DOHH2 (cell line): ENCODE data around the gene SPATA2.

Source experiments
- H3F3A ChIP-seq: fragments of 200-600 bp; sonication (generic), shearing (Covaris generic); 2 replicates; pipeline ENCODE4 v1.6.0; 2016; ENCODE audit warnings: antibody characterized with exemption, mild to moderate bottlenecking; ENCODE audit not compliant: control insufficient read depth, insufficient read depth
- H3K27ac ChIP-seq: fragments of 200-600 bp; sonication (generic); 2 replicates; pipeline ENCODE4 v1.5.1; 2014; ENCODE audit warnings: low read depth, mild to moderate bottlenecking, low read length, moderate library complexity
- H3K27me3 ChIP-seq: fragments of 200-600 bp; sonication (generic); 2 replicates; pipeline ENCODE4 v1.6.1; 2014; ENCODE audit warnings: mild to moderate bottlenecking, low read length, mixed read lengths; ENCODE audit not compliant: control insufficient read depth
- H3K36me3 ChIP-seq: fragments of 200-600 bp; sonication (generic); 2 replicates; pipeline ENCODE4 v1.6.1; 2014; ENCODE audit warnings: mild to moderate bottlenecking, low read length, moderate library complexity, mixed read lengths; ENCODE audit not compliant: control insufficient read depth
- H3K4me1 ChIP-seq: fragments of 200-600 bp; sonication (generic); 2 replicates; pipeline ENCODE4 v1.6.1; 2014; ENCODE audit warnings: mild to moderate bottlenecking, low read length, mixed read lengths; ENCODE audit not compliant: control insufficient read depth
- H3K4me2 ChIP-seq: fragments of 200-600 bp; sonication (generic); 2 replicates; pipeline ENCODE4 v1.6.0; 2014; ENCODE audit warnings: mild to moderate bottlenecking, low read length, moderate library complexity
- H3K4me3 ChIP-seq: fragments of 200-600 bp; sonication (generic); 2 replicates; pipeline ENCODE4 v1.5.1; 2014; ENCODE audit warnings: mild to moderate bottlenecking, low read length, mixed read lengths
- H3K79me2 ChIP-seq: fragments of 200-600 bp; sonication (generic); 2 replicates; pipeline ENCODE4 v1.6.1; 2014; ENCODE audit warnings: mild to moderate bottlenecking, low read length, mixed read lengths; ENCODE audit not compliant: control insufficient read depth
- H3K9me2 ChIP-seq: fragments of 200-600 bp; sonication (generic); replicated peaks from 2 replicates; pipeline ENCODE4 v1.6.1; 2014; ENCODE audit warnings: mild to moderate bottlenecking, low read length, mixed read lengths; ENCODE audit not compliant: control insufficient read depth
- H3K9me3 ChIP-seq: fragments of 200-600 bp; sonication (generic); 2 replicates; pipeline ENCODE4 v1.6.1; 2014; ENCODE audit warnings: antibody characterized with exemption, low read length, mixed read lengths; ENCODE audit not compliant: control insufficient read depth, insufficient read depth
- H4K20me1 ChIP-seq: fragments of 200-600 bp; sonication (generic); 2 replicates; pipeline ENCODE4 v1.6.0; 2014; ENCODE audit warnings: low read depth, mild to moderate bottlenecking, antibody characterized with exemption, low read length, moderate library complexity; ENCODE audit not compliant: control insufficient read depth, insufficient read depth
- CTCF ChIP-seq: fragments of 200-600 bp; sonication (generic); IDR thresholded peaks from one replicate; pipeline ENCODE4 v1.5.1; 2014; ENCODE audit warnings: antibody characterized with exemption, mild to moderate bottlenecking, low read depth, low read length; ENCODE audit not compliant: poor library complexity, severe bottlenecking
- EZH2phosphoT487 ChIP-seq: fragments of 200-600 bp; sonication (generic); IDR thresholded peaks from 2 replicates; pipeline ENCODE4 v1.6.1; 2017; ENCODE audit warnings: borderline replicate concordance, mild to moderate bottlenecking, antibody characterized with exemption, low read length, moderate library complexity, mixed read lengths

SPATA2 gene

GRCh38 chr20:49874696-49875095, 40.6 kb downstream of the SPATA2 start:
- TF ChIP-seq EZH2phosphoT487, result no peak
- TF ChIP-seq CTCF, result no peak
- H4K20me1 ChIP-seq, result no peaks in the 10 kb centered on the region

GRCh38 chr20:49872056-49872455, 43.3 kb downstream of the SPATA2 start:
- Histone ChIP-seq H3K9me2 (no peaks in the 10 kb centered on the region), H3K36me3 (no peaks in the 10 kb centered on the region; the same call in none of the 2 replicates), H3F3A (no peaks in the 10 kb centered on the region), H3K27me3 (no peaks in the 10 kb centered on the region), H4K20me1 (no peaks in the 10 kb centered on the region), H3K4me3 (no peak overlapping the region), H3K79me2 (no peaks in the 10 kb centered on the region), H3K4me1 (peaks cover 4% of the 10 kb centered on the region; the same call in 1 of the 2 replicates), H3K4me2 (no peak overlapping the region), H3K27ac (no peak overlapping the region), H3K9me3 (no peaks in the 10 kb centered on the region)
- TF ChIP-seq EZH2phosphoT487 (no peak), CTCF (no peak)

More at GRCh38 chr20:49874696-49875095, 40.6 kb downstream of the SPATA2 start:
- H3K9me2 ChIP-seq, result no peaks in the 10 kb centered on the region
- H3K4me2 ChIP-seq, result no peak overlapping the region
- no peaks in the 10 kb centered on the region for H3K27me3 ChIP-seq
- H3F3A ChIP-seq, result no peaks in the 10 kb centered on the region
- H3K4me1 ChIP-seq, result no peaks in the 10 kb centered on the region
- H3K9me3 ChIP-seq, result no peaks in the 10 kb centered on the region
- H3K79me2 ChIP-seq, result no peaks in the 10 kb centered on the region
- H3K4me3 ChIP-seq, result no peak overlapping the region
- H3K36me3 ChIP-seq, result no peaks in the 10 kb centered on the region
- H3K27ac ChIP-seq, result no peak overlapping the region

- H3K9me3 ChIP-seq, result no peaks in the 10 kb centered on the region
- H3F3A ChIP-seq, result no peaks in the 10 kb centered on the region
- H4K20me1 ChIP-seq, result no peaks in the 10 kb centered on the region
- no peak overlapping the region for H3K4me3 ChIP-seq
- H3K79me2 ChIP-seq, result no peaks in the 10 kb centered on the region
- no peaks in the 10 kb centered on the region for H3K27me3 ChIP-seq
- H3K27ac ChIP-seq, result no peak overlapping the region
- no peak overlapping the region for H3K4me2 ChIP-seq
- H3K36me3 ChIP-seq, result no peaks in the 10 kb centered on the region; the same call in none of the 2 replicates
- no peaks in the 10 kb centered on the region for H3K9me2 ChIP-seq
- peaks cover 4% of the 10 kb centered on the region; the same call in 1 of the 2 replicates for H3K4me1 ChIP-seq
- TF ChIP-seq CTCF (no peak), EZH2phosphoT487 (no peak)
Observed at GRCh38 chr20:49871391-49871948, 43.9 kb downstream of the SPATA2 start.
